ENCODE results near the gene GTPBP1.

GTPBP1 gene

DNA sequence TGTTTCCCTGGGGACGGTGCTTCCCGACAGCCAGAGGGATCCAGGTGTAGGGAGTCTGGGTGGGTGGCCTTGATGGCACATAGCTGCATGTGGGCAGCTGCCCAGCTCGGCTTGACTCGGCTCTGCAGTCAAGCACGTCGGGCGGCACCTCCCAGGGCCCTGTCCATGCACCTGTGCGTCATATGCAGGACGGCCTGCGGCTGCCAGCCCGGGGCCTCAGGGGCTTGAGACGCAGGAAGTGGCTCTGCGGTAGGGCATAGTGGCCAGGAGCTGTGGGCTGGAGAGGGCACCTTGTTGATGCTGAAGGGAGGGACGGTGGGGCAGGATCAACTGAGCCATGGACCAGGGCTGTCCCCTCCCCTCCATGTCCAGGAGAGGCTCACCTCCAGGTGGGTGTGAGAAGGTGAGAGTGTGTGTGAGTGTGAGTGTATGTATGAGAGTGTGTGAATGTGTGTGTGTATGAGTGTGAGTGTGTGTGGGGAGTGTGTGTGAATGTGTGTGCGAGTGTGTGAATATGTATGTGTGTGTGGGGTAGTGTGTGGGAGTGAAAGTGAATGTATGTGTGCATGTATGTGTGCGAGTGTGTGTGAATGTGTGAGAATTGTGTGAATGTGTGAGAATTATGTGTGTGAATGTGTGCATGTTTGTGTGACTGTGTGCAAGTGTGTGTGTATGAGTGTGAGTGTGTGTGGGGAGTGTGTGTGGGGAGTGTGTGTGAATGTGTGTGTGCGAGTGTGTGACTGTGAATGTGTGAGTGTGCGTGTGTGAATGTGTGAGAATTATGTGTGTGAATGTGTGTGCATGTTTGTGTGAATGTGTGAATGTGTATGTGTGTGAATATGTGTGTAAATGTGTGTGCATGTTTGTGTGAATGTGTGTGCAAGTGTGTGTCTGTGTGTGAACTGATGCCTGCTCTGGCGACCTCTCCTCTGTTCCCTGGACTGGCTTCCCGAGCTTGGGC is 55.7 kb downstream of the GTPBP1 start:
- no peak for DNase-seq

DNA sequence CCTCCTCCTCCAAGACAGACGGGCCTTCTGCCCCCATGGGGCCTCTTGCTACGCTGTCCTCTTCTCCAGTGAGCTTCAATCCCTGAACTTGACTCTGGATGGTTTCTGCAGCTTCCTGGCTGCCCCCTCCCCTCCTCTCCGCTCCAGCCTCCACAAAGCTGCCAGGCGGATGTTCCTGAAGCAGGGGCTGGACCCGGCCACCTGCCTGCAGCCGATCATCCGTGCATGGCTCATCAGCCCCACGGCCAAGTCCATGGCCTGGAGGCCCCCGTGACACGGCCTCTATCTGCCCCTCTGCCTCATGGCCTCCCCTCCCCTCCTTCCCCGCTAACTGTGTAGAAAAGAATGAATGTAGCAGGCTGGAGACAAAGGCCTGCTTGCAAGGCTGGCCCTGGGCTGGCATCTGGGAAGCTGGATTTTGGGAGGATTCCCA is 56.8 kb downstream of the GTPBP1 start:
- DNase-seq: no peak

DNA sequence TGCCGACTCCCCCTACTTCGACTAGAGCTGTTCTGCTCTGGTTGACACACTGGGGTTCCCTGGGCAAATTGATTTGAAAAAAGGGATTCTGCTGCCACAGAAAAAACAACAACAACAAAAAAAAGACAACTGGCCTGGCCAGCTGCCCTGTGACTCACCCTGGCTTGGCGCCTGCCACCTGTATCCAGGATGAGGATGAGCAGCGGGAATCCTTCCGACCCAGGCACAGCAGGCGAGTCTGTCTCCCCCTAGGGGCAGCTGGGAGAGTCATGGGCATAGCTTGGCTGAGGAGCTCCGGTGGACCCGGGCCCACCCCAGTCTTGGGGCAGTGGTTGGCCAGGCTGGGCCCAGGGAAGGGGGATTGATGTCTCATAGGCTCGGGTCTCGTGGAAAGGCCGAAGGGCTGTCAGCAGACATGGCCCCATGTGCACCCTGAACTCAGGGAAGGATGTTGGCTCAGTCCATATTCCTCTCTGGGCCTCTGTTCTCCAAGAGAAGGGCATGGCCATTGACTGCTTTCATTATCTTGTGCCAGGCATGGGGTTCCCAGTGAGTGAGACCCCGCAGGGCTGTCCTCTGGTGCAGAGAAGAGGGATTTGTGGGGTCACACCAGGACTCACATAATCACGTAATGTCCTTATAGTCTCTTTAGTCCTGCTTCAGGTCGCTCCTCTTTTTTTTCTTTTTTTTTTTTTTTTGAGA is 60.5 kb downstream of the GTPBP1 start:
- DNase-seq: peak; percentile 48

DNA sequence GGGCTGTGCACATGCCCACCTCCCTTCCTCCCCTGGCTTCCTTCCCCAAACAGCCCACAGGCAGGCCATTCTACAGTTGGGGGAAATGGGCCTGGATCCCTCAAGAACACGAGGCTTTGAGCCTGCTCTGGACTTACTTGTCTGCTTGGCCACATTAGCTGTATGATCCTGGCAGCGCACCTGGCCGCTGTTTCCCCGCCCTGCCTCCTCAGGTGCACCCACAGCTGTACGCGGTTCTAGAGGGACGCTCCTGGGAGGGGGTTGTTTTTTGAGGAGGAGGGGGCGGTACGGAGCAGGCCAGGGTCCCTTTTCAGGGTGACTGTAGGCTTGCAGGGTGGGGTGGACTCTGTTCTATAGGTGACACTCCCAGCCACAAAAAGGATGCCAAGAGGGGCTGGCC is 61.6 kb downstream of the GTPBP1 start:
- DNase-seq: no peak

DNA sequence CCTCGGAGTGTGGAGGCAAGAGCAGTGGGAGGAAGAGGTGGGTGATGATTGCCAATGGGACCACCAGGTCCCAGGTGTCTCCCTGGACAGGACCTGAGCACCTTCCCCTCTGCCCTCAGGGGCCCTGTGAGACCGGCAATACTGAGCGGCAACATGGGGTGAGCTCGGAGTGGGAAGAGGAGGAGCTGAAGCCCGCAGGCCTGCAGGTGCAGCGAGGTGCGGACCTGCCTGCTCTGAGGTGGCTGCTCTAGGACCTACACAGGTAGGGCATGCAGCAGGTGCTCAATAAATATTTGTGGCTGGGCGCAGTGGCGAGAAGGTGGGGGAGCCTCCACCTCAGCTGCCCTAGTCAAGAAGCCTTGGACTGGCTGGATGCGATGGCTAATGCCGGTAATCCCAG is 62.3 kb downstream of the GTPBP1 start:
- no peak for DNase-seq

DNA sequence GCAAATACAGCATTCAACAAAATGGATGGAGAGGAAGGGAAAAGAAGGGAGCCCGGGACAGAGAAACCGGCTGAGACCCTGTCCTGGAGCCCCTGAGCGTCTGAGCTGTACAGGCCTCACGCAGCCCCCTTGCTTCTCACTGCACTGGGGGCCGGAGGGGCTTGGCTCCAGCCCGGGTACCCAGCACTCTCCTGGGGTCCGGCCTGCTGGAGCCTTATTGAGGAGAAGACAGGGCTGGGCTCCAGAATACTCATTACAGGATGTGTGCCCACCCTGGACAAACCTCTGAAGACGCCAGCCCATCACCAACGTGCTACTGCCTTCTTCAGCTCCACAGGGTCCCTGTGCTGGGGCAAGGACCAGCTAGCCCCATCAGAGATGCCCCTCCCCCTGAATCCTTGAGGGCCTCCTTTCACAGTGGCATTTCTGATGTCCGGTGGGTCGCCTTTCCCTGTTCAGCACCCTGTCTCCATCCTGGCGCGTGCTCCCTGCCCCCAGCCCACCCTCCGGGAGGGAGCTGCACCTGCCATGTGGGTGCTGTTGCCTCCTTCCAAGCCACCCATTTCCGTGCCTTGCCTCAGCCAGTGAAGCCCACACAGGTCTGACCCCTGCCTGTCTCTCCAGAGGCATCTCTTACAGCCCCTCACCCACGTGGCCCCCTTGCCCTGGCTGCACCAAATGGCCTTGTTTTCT is 64.7 kb downstream of the GTPBP1 start:
- no peak for DNase-seq

DNA sequence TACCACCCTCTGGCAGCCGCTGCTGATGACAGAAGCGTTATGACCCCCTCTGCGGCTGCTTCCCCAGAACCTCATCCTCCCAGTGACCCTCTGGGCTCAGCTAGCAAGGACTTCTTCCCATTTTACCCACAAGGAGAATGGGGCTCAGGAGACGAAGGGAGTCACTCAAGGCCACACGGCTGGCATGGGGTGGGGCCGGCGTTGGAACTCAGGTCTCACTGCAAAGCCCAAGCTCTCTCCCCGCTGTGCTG is 66.8 kb downstream of the GTPBP1 start:
- DNase-seq: no peak

DNA sequence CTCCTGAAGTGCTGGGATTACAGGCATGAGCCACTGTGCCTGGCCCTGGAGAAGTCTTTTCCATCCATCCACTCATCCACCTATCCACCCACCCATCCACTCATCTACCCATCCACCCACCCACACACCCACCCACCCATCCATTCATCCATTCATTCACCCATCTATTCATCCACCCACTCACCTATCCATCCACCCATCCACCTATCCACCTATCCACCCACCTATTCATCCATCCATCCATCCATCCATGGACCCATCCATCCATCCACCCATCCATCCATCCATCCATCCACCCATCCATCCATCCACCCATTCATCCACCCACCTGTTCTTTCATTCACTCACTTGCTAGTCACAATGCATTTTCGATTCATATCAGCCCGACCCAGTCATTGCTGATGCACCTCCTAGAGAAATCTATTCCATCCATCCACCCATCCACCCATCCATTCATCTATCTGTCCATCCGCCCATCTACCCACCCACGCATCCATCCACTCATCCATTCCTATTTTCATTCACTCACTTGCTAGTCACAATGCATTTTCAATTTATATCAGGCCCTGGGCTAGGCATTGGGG is 67.7 kb downstream of the GTPBP1 start:
- no peak for DNase-seq

DNA sequence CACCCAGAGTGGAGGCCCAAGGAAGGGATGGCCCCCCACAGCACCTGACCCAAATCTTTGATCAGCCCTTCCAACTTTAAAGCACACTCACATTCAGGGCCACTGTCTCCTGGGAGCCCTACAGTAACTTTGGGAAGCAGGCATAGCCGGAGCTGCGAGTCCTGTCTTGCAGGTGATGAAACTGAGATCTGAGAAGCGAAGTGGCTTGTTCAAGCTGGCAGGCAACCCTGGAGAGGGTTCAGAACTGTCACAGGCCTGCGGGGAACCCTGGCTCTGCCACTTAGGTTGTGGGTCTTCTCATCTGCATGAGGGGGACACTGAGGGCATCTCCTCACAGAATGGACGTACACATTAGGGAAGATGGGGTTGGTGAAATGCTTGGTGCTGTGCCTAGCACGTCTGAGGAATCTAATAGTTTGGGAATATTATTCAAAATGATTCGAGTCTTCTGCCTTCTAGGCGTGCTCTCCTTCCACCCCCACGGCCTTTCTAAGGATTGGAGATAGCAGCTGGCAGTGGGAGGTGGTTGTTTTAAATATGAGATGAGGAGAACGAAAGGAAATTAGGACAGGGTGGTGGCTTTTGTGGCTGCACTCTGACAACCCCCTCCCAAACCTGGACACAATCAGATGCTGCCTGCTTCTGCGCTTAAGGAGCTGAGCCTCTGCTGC is 68.9 kb downstream of the GTPBP1 start:
- no peak for DNase-seq

DNA sequence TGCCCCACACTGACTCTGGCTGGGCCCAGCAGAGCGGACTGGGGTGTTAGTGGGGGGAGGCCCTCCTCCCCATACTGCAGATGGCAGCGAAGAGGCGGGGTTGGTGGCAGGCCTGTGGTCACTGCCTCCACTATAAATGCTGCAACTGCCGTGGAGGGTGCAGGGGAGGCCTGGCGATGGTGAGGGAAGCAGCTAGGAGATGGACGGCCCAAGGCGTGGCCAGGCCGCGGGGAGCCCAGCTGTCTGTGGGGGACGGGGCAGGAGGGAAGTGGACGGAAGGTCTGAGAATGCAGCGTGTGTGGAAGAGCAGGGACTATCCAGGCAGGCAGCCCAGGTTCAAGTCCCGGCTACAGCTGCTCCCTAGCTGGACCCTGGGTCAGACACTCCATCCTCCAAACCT is 69.9 kb downstream of the GTPBP1 start:
- no peak for DNase-seq

DNA sequence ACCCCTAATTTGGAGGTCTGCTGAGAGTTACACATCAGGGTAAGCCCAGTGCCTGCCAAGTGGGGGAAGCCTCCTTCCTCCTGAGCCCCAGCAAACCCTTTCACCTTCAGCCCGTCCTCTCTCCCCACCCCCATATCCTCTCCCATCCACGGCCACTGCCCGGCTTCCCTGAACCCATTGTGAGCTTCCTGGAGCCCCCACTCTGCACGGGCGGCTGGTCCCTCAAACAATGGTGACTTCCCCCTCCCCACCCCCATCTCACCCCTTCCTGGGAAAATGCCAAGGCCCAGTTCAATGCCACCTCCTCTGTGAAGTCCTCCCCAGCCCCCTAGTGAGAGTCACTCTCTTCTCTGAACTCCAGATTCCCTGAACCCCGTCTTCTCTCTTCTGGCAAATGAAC is 70.3 kb downstream of the GTPBP1 start:
- no peak for DNase-seq

DNA sequence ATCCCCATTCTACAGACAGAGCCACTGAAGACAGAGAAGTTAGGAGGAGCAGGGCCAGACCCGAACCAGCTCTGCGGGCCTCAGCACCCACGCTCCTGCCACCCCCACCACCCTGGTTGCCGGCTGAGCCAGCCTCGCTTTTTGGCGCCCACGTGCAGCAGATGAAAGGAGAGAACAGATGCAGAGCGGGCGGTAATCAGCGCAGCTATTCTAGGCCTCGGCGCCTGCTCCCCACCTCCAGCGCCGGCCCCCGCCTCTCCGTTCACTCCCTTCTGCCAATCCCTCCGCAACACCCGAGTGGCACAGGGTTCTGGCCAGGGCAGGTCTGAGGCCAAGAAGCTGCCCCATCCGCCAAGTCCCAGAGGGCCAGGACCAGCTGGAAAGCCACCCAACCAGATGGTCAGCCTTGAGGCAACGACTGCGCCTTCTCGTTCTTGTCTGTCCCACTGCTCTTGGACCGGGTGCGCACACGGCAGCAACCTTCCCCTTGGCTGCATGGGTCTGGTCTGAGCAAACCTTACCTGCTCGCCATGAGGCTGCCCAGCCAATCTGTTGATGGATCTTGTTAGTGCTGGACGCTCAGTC is 71.4 kb downstream of the GTPBP1 start:
- DNase-seq: no peak

DNA sequence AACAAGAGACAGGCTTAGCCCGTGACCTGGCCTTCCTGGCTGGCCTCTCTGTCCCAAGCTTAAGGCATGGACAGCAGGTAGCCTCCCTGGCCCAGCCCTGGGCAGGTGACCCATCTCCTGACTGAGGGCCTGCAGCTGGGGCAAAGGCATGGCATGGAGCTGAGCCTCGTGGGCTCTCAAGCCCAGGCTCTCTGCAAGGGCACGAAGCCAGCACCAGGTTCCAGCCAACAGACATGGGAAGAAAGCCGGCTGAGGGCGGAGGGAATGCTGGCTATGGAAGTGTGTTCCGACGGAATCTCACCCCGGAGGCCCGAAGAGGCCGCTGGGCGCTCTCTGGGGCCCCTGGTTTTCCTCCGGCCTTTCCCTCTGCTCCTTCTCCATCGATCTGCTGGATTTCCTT is 75.3 kb downstream of the GTPBP1 start:
- DNase-seq: no peak

DNA sequence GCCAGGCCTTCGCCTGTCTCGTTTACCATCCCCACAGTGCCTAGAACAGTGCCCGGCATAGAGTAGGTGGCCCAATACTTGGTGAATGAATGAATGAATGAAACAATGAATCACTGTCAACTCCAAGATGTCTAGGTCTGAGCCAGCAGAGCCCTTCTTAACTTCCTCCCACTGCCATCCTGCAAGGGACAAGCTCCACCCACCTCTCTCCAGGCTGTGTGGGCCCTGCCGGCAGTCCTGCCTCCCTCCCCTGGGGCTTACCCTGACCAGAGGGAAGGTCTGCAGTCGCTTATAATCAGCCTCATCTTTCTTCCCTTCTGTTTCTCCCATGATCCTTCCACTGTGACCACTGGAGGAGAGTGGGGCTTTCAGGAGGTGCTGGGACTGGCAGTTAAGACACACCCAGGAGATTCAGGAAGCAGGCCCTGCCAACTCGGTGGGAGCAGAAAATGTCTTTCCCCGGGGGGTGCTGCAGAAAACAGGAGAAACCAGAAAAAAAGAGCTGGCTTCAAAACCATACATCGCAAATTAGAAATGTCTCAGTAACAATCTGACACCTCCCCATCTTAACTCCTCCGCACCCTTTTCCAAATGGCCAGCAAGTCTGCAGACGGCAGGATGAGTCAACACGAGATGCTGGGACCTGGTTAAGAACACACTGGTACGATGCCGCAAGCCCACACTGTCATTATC is 76.8 kb downstream of the GTPBP1 start:
- DNase-seq: peak; percentile 45

All from fibroblast of skin of scalp (primary cell).